Fibroblast of mammary gland (primary cell): ENCODE data around the gene GABRB1.

ENCODE experiments used
- DNase-seq: peaks from one replicate; pipeline ENCODE4 v3.0.0-alpha.2; 2010; ENCODE audit warnings: low read depth
- H3K4me3 ChIP-seq: 2 replicates; pipeline ENCODE4 v1.5.1; 2011; ENCODE audit warnings: low read depth, mild to moderate bottlenecking, low read length, moderate library complexity; ENCODE audit not compliant: control insufficient read depth
- CTCF ChIP-seq: conservative IDR thresholded peaks from 2 replicates; pipeline ENCODE4 v1.5.1; 2011; ENCODE audit warnings: low read depth, low read length, inconsistent platforms; ENCODE audit not compliant: control insufficient read depth, insufficient read depth

The GABRB1 gene

GRCh38 chr4:47471591-47471990 is 440.2 kb downstream of the GABRB1 start:
- no peak overlapping the region for H3K4me3 ChIP-seq
- no peak for TF ChIP-seq CTCF
- DNase-seq = no peak

- TF ChIP-seq CTCF = no peak
- DNase-seq = no peak
- no peak overlapping the region for H3K4me3 ChIP-seq
Measured at GRCh38 chr4:47473141-47473750, 441.9 kb downstream of the GABRB1 start.

- no peak for TF ChIP-seq CTCF
- no peak for DNase-seq
- H3K4me3 ChIP-seq = no peak overlapping the region
Measured at GRCh38 chr4:47474799-47475198, 443.4 kb downstream of the GABRB1 start.

- no peak for DNase-seq
- no peak overlapping the region for H3K4me3 ChIP-seq
- no peak for TF ChIP-seq CTCF
Measured at GRCh38 chr4:47475411-47475810, 444.0 kb downstream of the GABRB1 start.
